Liver (tissue), 3 donors: ENCODE measurements around the gene AP5Z1.

Experiments used
- GABPA ChIP-seq, 2 donors: IDR thresholded peaks in 1 of 2; conservative IDR thresholded peaks in 1 of 2; 2 replicates each; pipeline ENCODE4 v1.6.1; 2016; ENCODE audit warnings: antibody characterized with exemption in 2 of 2, mild to moderate bottlenecking in 1 of 2, moderate library complexity in 1 of 2
- RAD21 ChIP-seq, 2 donors: IDR thresholded peaks; 2 replicates each; pipeline ENCODE4 v1.6.1; 2016; ENCODE audit warnings: antibody characterized with exemption in 2 of 2, mild to moderate bottlenecking in 2 of 2
- SP1 ChIP-seq: IDR thresholded peaks from 2 replicates; pipeline ENCODE4 v1.6.1; 2018; ENCODE audit warnings: antibody characterized with exemption, mild to moderate bottlenecking
- YY1 ChIP-seq: IDR thresholded peaks from 2 replicates; pipeline ENCODE4 v1.6.1; 2016; ENCODE audit warnings: antibody characterized with exemption, mild to moderate bottlenecking
- TF ChIP-seq, protein P1 (sequence below): IDR thresholded peaks from 2 replicates; pipeline ENCODE4 v1.6.1; 2016; ENCODE audit warnings: antibody characterized with exemption
- TF ChIP-seq, protein P2 (sequence below): fragments of 150-350 bp; IDR thresholded peaks from 2 replicates; pipeline ENCODE4 v1.5.1; 2017; ENCODE audit warnings: improper control_type of control experiment, low read depth, low read length; ENCODE audit not compliant: missing input control
- TF ChIP-seq, protein P3 (sequence below): IDR thresholded peaks from 2 replicates; pipeline ENCODE4 v1.6.1; 2016; ENCODE audit warnings: antibody characterized with exemption, mild to moderate bottlenecking
- donor health status: healthy.
- donor health status: healthy.

DNA sequence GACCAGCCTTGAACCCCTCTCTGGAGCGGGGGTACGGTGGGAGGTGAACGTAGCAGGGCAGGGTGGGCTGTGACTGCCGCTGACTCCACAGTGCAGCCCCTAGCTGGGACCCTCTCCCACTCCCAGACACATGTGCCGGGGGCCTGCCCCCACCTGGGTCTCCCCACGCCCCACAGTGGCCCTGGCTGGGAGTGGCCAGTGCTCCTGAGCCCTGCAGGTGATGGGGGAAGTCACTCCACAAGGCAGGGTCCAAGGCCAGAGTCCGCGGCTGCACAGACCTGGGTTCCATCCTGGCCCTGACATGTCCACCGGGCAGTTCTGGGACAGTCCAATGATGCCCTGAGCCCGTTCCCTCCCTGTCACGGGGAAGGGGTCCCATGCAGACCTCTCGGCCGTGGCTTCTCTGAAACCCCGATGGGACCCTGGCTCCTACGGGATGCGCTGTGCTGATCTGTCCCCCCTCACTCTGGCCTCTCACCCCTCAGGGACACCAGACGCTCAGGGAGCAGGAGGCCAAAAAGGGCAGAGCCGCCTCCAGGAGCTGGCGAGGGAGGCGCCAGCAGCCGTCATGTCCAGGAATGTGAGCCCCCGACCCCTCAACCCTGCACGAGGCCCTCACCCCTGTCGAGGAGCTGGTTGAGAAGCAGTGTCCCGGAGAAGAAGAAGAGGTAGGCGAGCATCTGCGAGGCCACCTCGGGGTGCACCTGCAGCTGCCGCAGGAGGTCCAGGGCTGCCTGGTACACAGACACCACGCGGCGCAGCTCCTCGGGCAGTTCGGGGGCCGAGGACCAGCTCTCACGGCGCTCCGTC, 40.4 kb downstream of the AP5Z1 start:
- no peak for TF ChIP-seq GABPA (IDR thresholded peaks at IDR 0.05 in 1 of 2, conservative IDR thresholded peaks at IDR 0.05 in 1 of 2)
- TF ChIP-seq, protein P1, sequence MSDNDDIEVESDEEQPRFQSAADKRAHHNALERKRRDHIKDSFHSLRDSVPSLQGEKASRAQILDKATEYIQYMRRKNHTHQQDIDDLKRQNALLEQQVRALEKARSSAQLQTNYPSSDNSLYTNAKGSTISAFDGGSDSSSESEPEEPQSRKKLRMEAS = no peak
- TF ChIP-seq, protein P2, sequence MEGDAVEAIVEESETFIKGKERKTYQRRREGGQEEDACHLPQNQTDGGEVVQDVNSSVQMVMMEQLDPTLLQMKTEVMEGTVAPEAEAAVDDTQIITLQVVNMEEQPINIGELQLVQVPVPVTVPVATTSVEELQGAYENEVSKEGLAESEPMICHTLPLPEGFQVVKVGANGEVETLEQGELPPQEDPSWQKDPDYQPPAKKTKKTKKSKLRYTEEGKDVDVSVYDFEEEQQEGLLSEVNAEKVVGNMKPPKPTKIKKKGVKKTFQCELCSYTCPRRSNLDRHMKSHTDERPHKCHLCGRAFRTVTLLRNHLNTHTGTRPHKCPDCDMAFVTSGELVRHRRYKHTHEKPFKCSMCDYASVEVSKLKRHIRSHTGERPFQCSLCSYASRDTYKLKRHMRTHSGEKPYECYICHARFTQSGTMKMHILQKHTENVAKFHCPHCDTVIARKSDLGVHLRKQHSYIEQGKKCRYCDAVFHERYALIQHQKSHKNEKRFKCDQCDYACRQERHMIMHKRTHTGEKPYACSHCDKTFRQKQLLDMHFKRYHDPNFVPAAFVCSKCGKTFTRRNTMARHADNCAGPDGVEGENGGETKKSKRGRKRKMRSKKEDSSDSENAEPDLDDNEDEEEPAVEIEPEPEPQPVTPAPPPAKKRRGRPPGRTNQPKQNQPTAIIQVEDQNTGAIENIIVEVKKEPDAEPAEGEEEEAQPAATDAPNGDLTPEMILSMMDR = no peak
- TF ChIP-seq YY1 = no peak
- no peak for TF ChIP-seq SP1
- TF ChIP-seq, protein P3, sequence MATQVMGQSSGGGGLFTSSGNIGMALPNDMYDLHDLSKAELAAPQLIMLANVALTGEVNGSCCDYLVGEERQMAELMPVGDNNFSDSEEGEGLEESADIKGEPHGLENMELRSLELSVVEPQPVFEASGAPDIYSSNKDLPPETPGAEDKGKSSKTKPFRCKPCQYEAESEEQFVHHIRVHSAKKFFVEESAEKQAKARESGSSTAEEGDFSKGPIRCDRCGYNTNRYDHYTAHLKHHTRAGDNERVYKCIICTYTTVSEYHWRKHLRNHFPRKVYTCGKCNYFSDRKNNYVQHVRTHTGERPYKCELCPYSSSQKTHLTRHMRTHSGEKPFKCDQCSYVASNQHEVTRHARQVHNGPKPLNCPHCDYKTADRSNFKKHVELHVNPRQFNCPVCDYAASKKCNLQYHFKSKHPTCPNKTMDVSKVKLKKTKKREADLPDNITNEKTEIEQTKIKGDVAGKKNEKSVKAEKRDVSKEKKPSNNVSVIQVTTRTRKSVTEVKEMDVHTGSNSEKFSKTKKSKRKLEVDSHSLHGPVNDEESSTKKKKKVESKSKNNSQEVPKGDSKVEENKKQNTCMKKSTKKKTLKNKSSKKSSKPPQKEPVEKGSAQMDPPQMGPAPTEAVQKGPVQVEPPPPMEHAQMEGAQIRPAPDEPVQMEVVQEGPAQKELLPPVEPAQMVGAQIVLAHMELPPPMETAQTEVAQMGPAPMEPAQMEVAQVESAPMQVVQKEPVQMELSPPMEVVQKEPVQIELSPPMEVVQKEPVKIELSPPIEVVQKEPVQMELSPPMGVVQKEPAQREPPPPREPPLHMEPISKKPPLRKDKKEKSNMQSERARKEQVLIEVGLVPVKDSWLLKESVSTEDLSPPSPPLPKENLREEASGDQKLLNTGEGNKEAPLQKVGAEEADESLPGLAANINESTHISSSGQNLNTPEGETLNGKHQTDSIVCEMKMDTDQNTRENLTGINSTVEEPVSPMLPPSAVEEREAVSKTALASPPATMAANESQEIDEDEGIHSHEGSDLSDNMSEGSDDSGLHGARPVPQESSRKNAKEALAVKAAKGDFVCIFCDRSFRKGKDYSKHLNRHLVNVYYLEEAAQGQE = no peak
- TF ChIP-seq RAD21 (IDR thresholded peaks at IDR 0.05) = no peak
